KMS-11 (cell line): ENCODE results near the gene TMED1.
A peak's percentile ranks its signal among the peaks of the same experiment; 100 is the strongest.

Experiments
- H2AFZ ChIP-seq: fragments of 200-600 bp; sonication (generic); 2 replicates; pipeline ENCODE4 v1.6.1; 2016; ENCODE audit warnings: antibody characterized with exemption, mixed run types, low read depth
- H3K27ac ChIP-seq: fragments of 200-600 bp; sonication (generic); 2 replicates; pipeline ENCODE4 v1.6.1; 2016; ENCODE audit warnings: mild to moderate bottlenecking, mixed run types
- H3K27me3 ChIP-seq: fragments of 200-600 bp; sonication (generic); 2 replicates; pipeline ENCODE4 v1.6.1; 2017; ENCODE audit warnings: mild to moderate bottlenecking, low read depth, mixed run types, moderate library complexity; ENCODE audit not compliant: insufficient read depth
- H3K36me3 ChIP-seq: fragments of 200-600 bp; sonication (generic); 2 replicates; pipeline ENCODE4 v1.6.1; 2017; ENCODE audit warnings: mild to moderate bottlenecking, mixed run types; ENCODE audit not compliant: insufficient read depth
- H3K4me1 ChIP-seq: fragments of 200-600 bp; sonication (generic); 2 replicates; pipeline ENCODE4 v1.6.1; 2016; ENCODE audit warnings: mild to moderate bottlenecking, low read depth, mixed run types; ENCODE audit not compliant: poor library complexity, severe bottlenecking
- H3K4me2 ChIP-seq: fragments of 200-600 bp; sonication (generic); 2 replicates; pipeline ENCODE4 v1.7.0; 2016; ENCODE audit warnings: mild to moderate bottlenecking, mixed run types
- H3K4me3 ChIP-seq: fragments of 200-600 bp; sonication (generic); IDR thresholded peaks from 2 replicates; pipeline ENCODE4 v1.6.1; 2017; ENCODE audit warnings: low read depth, low read length, mixed read lengths; ENCODE audit not compliant: insufficient read depth
- H3K79me2 ChIP-seq: fragments of 200-600 bp; sonication (generic); 2 replicates; pipeline ENCODE4 v1.6.1; 2016; ENCODE audit warnings: low read depth, mixed run types; ENCODE audit not compliant: insufficient read depth
- H3K9ac ChIP-seq: fragments of 200-600 bp; sonication (generic); 2 replicates; pipeline ENCODE4 v1.6.1; 2016; ENCODE audit warnings: mild to moderate bottlenecking, mixed run types
- H4K20me1 ChIP-seq: fragments of 200-600 bp; sonication (generic); 2 replicates; pipeline ENCODE4 v1.6.1; 2016; ENCODE audit warnings: mild to moderate bottlenecking, mixed run types; ENCODE audit not compliant: insufficient read depth
- CTCF ChIP-seq: fragments of 200-600 bp; sonication (generic); conservative IDR thresholded peaks from 2 replicates; pipeline ENCODE4 v1.6.1; 2017; ENCODE audit warnings: low read depth, mild to moderate bottlenecking, antibody characterized with exemption, low read length, moderate library complexity, mixed read lengths

TMED1 gene

GRCh38 chr19:10855879-10856522 is 20.0 kb upstream of the TMED1 start:
- Histone ChIP-seq H3K9ac (no peak overlapping the region), H3K27ac (no peak overlapping the region), H2AFZ (no peak overlapping the region), H3K27me3 (no peaks in the 10 kb centered on the region; the same call in 1 of the 2 replicates), H3K4me1 (no peaks in the 10 kb centered on the region), H4K20me1 (no peaks in the 10 kb centered on the region), H3K79me2 (no peaks in the 10 kb centered on the region), H3K4me2 (no peak overlapping the region), H3K36me3 (no peaks in the 10 kb centered on the region), H3K4me3 (no peak overlapping the region)
- peak; percentile 65 for TF ChIP-seq CTCF

- Histone ChIP-seq H3K27me3 (no peaks in the 10 kb centered on the region; the same call in 1 of the 2 replicates), H2AFZ (no peak overlapping the region)
Observed at GRCh38 chr19:10854350-10855089, 18.5 kb upstream of the TMED1 start.

GRCh38 chr19:10852941-10853340 is 16.9 kb upstream of the TMED1 start:
- Histone ChIP-seq H3K9ac (no peak overlapping the region), H2AFZ (no peak overlapping the region), H3K4me2 (no peak overlapping the region), H3K4me3 (no peak overlapping the region), H3K79me2 (no peaks in the 10 kb centered on the region), H3K36me3 (no peaks in the 10 kb centered on the region), H3K4me1 (no peaks in the 10 kb centered on the region), H3K27ac (no peak overlapping the region), H3K27me3 (no peaks in the 10 kb centered on the region; the same call in 1 of the 2 replicates), H4K20me1 (no peaks in the 10 kb centered on the region)
- TF ChIP-seq CTCF, result no peak

More at GRCh38 chr19:10854350-10855089, 18.5 kb upstream of the TMED1 start:
- H3K9ac ChIP-seq, result no peak overlapping the region
- no peaks in the 10 kb centered on the region for H3K79me2 ChIP-seq
- no peaks in the 10 kb centered on the region for H3K36me3 ChIP-seq
- no peaks in the 10 kb centered on the region for H4K20me1 ChIP-seq
- no peak overlapping the region for H3K4me3 ChIP-seq
- H3K4me2 ChIP-seq, result no peak overlapping the region
- no peak overlapping the region for H3K27ac ChIP-seq
- TF ChIP-seq CTCF, result no peak
- H3K4me1 ChIP-seq, result no peaks in the 10 kb centered on the region

- H3K79me2 ChIP-seq, result no peaks in the 10 kb centered on the region
- H3K4me3 ChIP-seq, result no peak overlapping the region
- no peak overlapping the region for H3K4me2 ChIP-seq
- no peaks in the 10 kb centered on the region for H4K20me1 ChIP-seq
- TF ChIP-seq CTCF, result no peak
- no peaks in the 10 kb centered on the region for H3K4me1 ChIP-seq
- H3K36me3 ChIP-seq, result no peaks in the 10 kb centered on the region
- H3K27me3 ChIP-seq, result no peaks in the 10 kb centered on the region; the same call in 1 of the 2 replicates
- no peak overlapping the region for H3K27ac ChIP-seq
- no peak overlapping the region for H3K9ac ChIP-seq
- no peak overlapping the region for H2AFZ ChIP-seq
Observed at GRCh38 chr19:10852098-10852800, 16.2 kb upstream of the TMED1 start.
